K562 (cell line): ENCODE measurements around the gene MRRF. TPM values are rescaled to one million over a fixed set of nuclear protein-coding genes. Genes with fewer than 3 reads are reported as not detected.

Source experiments
- ATAC-seq: fragments of 200-7000 bp; cut with Tn5 transposase; 3 replicates; pipeline ENCODE4 v1.9.1; 2020; ENCODE audit warnings: moderate library complexity
- BruUV-seq: library from RNA; stranded (reverse); fragments of 400-500 nt; replicated peaks from 2 replicates; lab custom pipeline; 2021; lab: Mats Ljungman, UMichigan
- CTCF ChIA-PET: fragments of 300-600 bp; formaldehyde crosslinking; extraction: SDS; loops from one replicate; lab custom pipeline; 2021; ENCODE audit warnings: low intra/inter-chr PET ratio; lab: Yijun Ruan, JAX
- POLR2A ChIA-PET: fragments of 300-600, 350-650 bp; sonication (Branson Sonifier 250); formaldehyde crosslinking; extraction: SDS; loops from one replicate; lab custom pipeline; 2021; ENCODE audit warnings: antibody characterized with exemption, inconsistent platforms; lab: Yijun Ruan, JAX
- DNase-seq, 4 experiments: peaks; one replicate each; pipeline versions ENCODE4 v3.0.0 to v3.0.0-alpha.2; 2011 to 2018; ENCODE audit warnings: low spot score in 3 of 4, mixed read lengths in 3 of 4; ENCODE audit errors: extremely low read depth in 1 of 4
- FAIRE-seq: peaks from 2 replicates; lab custom pipeline; 2011; peaks lifted over from hg19 to GRCh38; lab: Jason Lieb, UNC
- H2AFZ ChIP-seq: 2 replicates; pipeline ENCODE4 v1.6.0; 2011; ENCODE audit warnings: low read depth, low read length, control low read depth, inconsistent platforms
- H3K27ac ChIP-seq: fragments of 200-600 bp; 3 replicates; pipeline ENCODE4 v1.8.0; 2011; ENCODE audit warnings: low read depth, mild to moderate bottlenecking, control low read depth, inconsistent platforms, low read length, moderate library complexity, mixed read lengths; ENCODE audit errors: extremely low read depth
- H3K27me3 ChIP-seq, 2 experiments: fragments of 300-600 bp in 1 of 2; 2 replicates in 1 of 2; 3 replicates in 1 of 2; pipeline versions ENCODE4 v1.6.0 to v1.8.0; 2011; ENCODE audit warnings: inconsistent platforms in 2 of 2, low read length in 2 of 2, mild to moderate bottlenecking in 1 of 2, mixed read lengths in 1 of 2, moderate library complexity in 1 of 2; ENCODE audit not compliant: control insufficient read depth in 2 of 2, insufficient read depth in 2 of 2
- H3K36me3 ChIP-seq: fragments of 300-600 bp; 3 replicates; pipeline ENCODE4 v1.8.0; 2011; ENCODE audit warnings: mild to moderate bottlenecking, low read length, inconsistent platforms; ENCODE audit not compliant: control insufficient read depth, insufficient read depth
- H3K4me1 ChIP-seq, 2 experiments: fragments of 200-600 bp in 1 of 2; replicated peaks in 1 of 2; 2 replicates in 1 of 2; 3 replicates in 1 of 2; pipeline versions ENCODE4 v1.5.1 to v1.8.0; 2011; ENCODE audit warnings: inconsistent platforms in 2 of 2, low read length in 2 of 2, mild to moderate bottlenecking in 1 of 2, mixed read lengths in 1 of 2, moderate library complexity in 1 of 2; ENCODE audit not compliant: control insufficient read depth in 2 of 2, insufficient read depth in 2 of 2
- H3K4me2 ChIP-seq: 2 replicates; pipeline ENCODE4 v1.6.1; 2011; ENCODE audit warnings: low read length, control low read depth, inconsistent platforms, mixed read lengths; ENCODE audit not compliant: insufficient read depth
- H3K4me3 ChIP-seq: fragments of 200-600 bp; sonication (generic), shearing (Covaris generic); 2 replicates; pipeline ENCODE4 v1.5.1; 2016; ENCODE audit warnings: control low read depth, inconsistent platforms
- H3K79me2 ChIP-seq: fragments of 200-600 bp; 3 replicates; pipeline ENCODE4 v1.8.0; 2011; ENCODE audit warnings: low read length, inconsistent platforms; ENCODE audit not compliant: control insufficient read depth, insufficient read depth
- H3K9ac ChIP-seq, 2 experiments: 2 replicates each; pipeline versions ENCODE4 v1.6.0 to v1.6.1; 2011; ENCODE audit warnings: low read depth in 2 of 2, low read length in 2 of 2, control low read depth in 1 of 2, inconsistent platforms in 1 of 2, mild to moderate bottlenecking in 1 of 2, mixed read lengths in 1 of 2; ENCODE audit not compliant: insufficient read depth in 1 of 2
- H3K9me1 ChIP-seq: one replicate; pipeline ENCODE4 v1.6.0; 2011; ENCODE audit warnings: inconsistent platforms, mild to moderate bottlenecking, low read length, moderate library complexity; ENCODE audit not compliant: control insufficient read depth, insufficient read depth
- H3K9me3 ChIP-seq: replicated peaks from 2 replicates; pipeline ENCODE4 v1.5.1; 2011; ENCODE audit warnings: low read depth, low read length, inconsistent platforms; ENCODE audit not compliant: control insufficient read depth, insufficient read depth
- H4K20me1 ChIP-seq: replicated peaks from 2 replicates; pipeline ENCODE4 v1.6.1; 2011; ENCODE audit warnings: low read length, inconsistent platforms, mixed read lengths; ENCODE audit not compliant: control insufficient read depth, insufficient read depth
- CCNT2 ChIP-seq: IDR thresholded peaks from 2 replicates; pipeline ENCODE4 v1.6.1; 2011; ENCODE audit warnings: borderline replicate concordance, low read depth, mild to moderate bottlenecking, moderate library complexity, mixed read lengths, low read length; ENCODE audit not compliant: insufficient read length; ENCODE audit errors: extremely low read depth
- CSDE1 ChIP-seq, 2 experiments: fragments of 450-650 bp; IDR thresholded peaks; 2 replicates each; pipeline ENCODE4 v1.6.1; 2016; ENCODE audit warnings: mild to moderate bottlenecking in 1 of 2
- GABPB2 ChIP-seq: fragments of 250-450 bp; sonication (Bioruptor Pico); conservative IDR thresholded peaks from 2 replicates; pipeline ENCODE4 v1.5.1; 2021; ENCODE audit warnings: mild to moderate bottlenecking
- HMGN3 ChIP-seq: IDR thresholded peaks from 2 replicates; pipeline ENCODE4 v1.6.1; 2011; ENCODE audit warnings: borderline replicate concordance, low read depth, mild to moderate bottlenecking, mixed read lengths, low read length; ENCODE audit not compliant: insufficient read length; ENCODE audit errors: extremely low read depth
- POLR2B ChIP-seq: fragments of 450-650 bp; IDR thresholded peaks from 2 replicates; pipeline ENCODE4 v1.6.1; 2018; ENCODE audit warnings: low read depth; ENCODE audit not compliant: partially characterized antibody
- PTRF ChIP-seq: fragments of 450-650 bp; IDR thresholded peaks from 2 replicates; pipeline ENCODE4 v1.6.1; 2016; ENCODE audit warnings: mild to moderate bottlenecking, missing genetic modification characterization, missing compliant biosample characterization
- RBFOX2 ChIP-seq: fragments of 200-400 bp; formaldehyde crosslinking; IDR thresholded peaks from 2 replicates; pipeline ENCODE4 v1.6.1; 2017; ENCODE audit warnings: low read depth, mild to moderate bottlenecking, low read length, moderate library complexity
- RFX1 ChIP-seq: fragments of 450-650 bp; IDR thresholded peaks from 2 replicates; pipeline ENCODE4 v1.6.1; 2016; ENCODE audit warnings: mild to moderate bottlenecking, moderate library complexity
- SREBF1 ChIP-seq: fragments of 150-350 bp; IDR thresholded peaks from 2 replicates; pipeline ENCODE4 v1.6.1; 2014; ENCODE audit warnings: antibody characterized with exemption, low read depth, low read length, borderline replicate concordance
- SRSF1 ChIP-seq: fragments of 200-400 bp; formaldehyde crosslinking; IDR thresholded peaks from 2 replicates; pipeline ENCODE4 v1.6.1; 2017; ENCODE audit warnings: mild to moderate bottlenecking, low read depth, low read length, moderate library complexity
- ZEB2 ChIP-seq: fragments of 450-650 bp; IDR thresholded peaks from 2 replicates; pipeline ENCODE4 v1.6.1; 2016
- ZNF133 ChIP-seq: fragments of 250-450 bp; sonication (Bioruptor Pico); IDR thresholded peaks from 2 replicates; pipeline ENCODE4 v1.4.0; 2020; ENCODE audit warnings: mild to moderate bottlenecking
- ZZZ3 ChIP-seq: fragments of 450-650 bp; IDR thresholded peaks from 2 replicates; pipeline ENCODE4 v1.6.1; 2016; ENCODE audit warnings: antibody characterized with exemption, mild to moderate bottlenecking, moderate library complexity
- WGBS: fragments of 100-300 bp; shearing (Covaris generic); methylation state at CpG from one replicate; pipeline ENCODE4 v1.1.6; 2016; ENCODE audit warnings: low coverage, mixed read lengths; ENCODE audit not compliant: insufficient coverage; ENCODE audit errors: missing lambda C conversion rate; 5-methylcytosine and 5-hydroxymethylcytosine counted together
- in situ Hi-C: fragments of 300-500 bp; cut with MboI; formaldehyde crosslinking; loops from 4 replicates; pipeline ENCODE4 v1.15.0; 2018; ENCODE audit warnings: inconsistent platforms, mixed read lengths
- intact Hi-C: fragments of 100-400 bp; cut with micrococcal nuclease; formaldehyde crosslinking; loops from 2 replicates; pipeline ENCODE4 v1.14.2; 2022
- polyA plus RNA-seq, 8 experiments: library from polyadenylated mRNA; depleted of rRNA in 4 of 8; stranded (reverse) in 5 of 8; unstranded in 3 of 8; fragments of >200 nt; fragmentation: Nextera tagmentation in 2 of 8; fragmentation: Illumina TruSeq in 1 of 8; extraction: Ambion mirVana in 2 of 8; extraction: Trizol in 1 of 8; gene quantifications; 2 replicates each; pipeline versions ENCODE4 v1.2.1 to v1.2.3, GENCODE V29; 2011 to 2014; ENCODE audit warnings: inconsistent platforms in 1 of 8, missing spikeins in 1 of 8
- total RNA-seq, 7 experiments: library from RNA; depleted of rRNA in 6 of 7; stranded (reverse); fragments of >200 nt in 6 of 7; fragmentation: Illumina TruSeq in 2 of 7; extraction: Trizol in 2 of 7; gene quantifications; 2 replicates each; pipeline versions ENCODE4 v1.2.1 to v1.2.3, GENCODE V29; 2011 to 2021; ENCODE audit warnings: low replicate concordance in 1 of 7
- TF ChIP-seq, protein P1 (sequence below): fragments of 450-650 bp; IDR thresholded peaks from 2 replicates; pipeline ENCODE4 v1.6.1; 2017; ENCODE audit warnings: antibody characterized with exemption, mild to moderate bottlenecking
- TF ChIP-seq, protein P2 (sequence below): fragments of 450-650 bp; IDR thresholded peaks from 2 replicates; pipeline ENCODE4 v1.6.1; 2016; ENCODE audit warnings: low read depth, mild to moderate bottlenecking, moderate library complexity

MRRF gene
- total and polyA plus RNA-seq, 9 of the 15 experiments (the other 6 are each of a cell fraction or from before 2014, with no cell fraction given): 55.0 to 105 (median 81.2) TPM

DNA sequence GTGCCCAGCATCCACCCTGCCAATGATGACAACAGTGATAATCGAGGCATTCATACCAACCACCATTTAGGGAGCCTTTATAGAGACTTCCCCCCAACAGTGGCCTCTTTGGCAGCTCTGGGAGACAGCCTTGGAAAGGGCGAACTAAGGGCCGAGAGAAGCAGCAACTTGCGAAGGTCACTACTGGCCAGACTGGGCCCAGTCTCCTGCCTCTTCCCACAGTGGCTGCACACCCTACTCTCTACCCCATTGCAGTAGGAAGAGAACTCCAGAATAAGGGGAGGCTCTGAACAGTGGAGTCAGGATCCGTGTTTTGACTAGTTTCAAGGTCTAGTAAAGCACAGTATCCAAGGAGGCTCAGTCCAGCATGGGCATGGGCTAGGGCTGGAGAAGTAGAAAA is 41.2 kb upstream of the MRRF start:
- H4K20me1 ChIP-seq: no peaks in the 10 kb centered on the region
- no peak for DNase-seq
- H3K79me2 ChIP-seq: no peaks in the 10 kb centered on the region
- ChIA-PET CTCF (no interaction called here), POLR2A (interaction anchor here (0.6 to 1.1 kb wide), 3 partner anchors 22 to 319 kb away, joined by 3 to 5 read pairs (median 4); no protein-coding TSS in a partner anchor)
- peaks cover 2% of the 10 kb centered on the region; the same call in 1 of the 2 replicates for H3K9me3 ChIP-seq
- intact Hi-C loops: no loop called here
- no peaks in the 10 kb centered on the region for H3K9me1 ChIP-seq
- peak overlapping the region; percentile 7; the same call in 1 of the 2 replicates for H2AFZ ChIP-seq
- H3K4me2 ChIP-seq: no peak overlapping the region
- H3K4me1 ChIP-seq: peaks cover 13 to 39% of the 10 kb centered on the region in 2 experiments
- peaks cover 4 to 14% of the 10 kb centered on the region in 2 experiments; a peak in 3 of 5 replicates for H3K27me3 ChIP-seq
- TF ChIP-seq ZEB2: no peak
- no peak for TF ChIP-seq CCNT2
- no peak for TF ChIP-seq HMGN3
- TF ChIP-seq ZNF133 (CRISPR knock-in tag): no peak
- TF ChIP-seq CSDE1 (IDR thresholded peaks at IDR 0.05): no peak
- TF ChIP-seq RFX1: no peak
- TF ChIP-seq SRSF1: no peak
- no peak for TF ChIP-seq POLR2B
- TF ChIP-seq, protein P1, sequence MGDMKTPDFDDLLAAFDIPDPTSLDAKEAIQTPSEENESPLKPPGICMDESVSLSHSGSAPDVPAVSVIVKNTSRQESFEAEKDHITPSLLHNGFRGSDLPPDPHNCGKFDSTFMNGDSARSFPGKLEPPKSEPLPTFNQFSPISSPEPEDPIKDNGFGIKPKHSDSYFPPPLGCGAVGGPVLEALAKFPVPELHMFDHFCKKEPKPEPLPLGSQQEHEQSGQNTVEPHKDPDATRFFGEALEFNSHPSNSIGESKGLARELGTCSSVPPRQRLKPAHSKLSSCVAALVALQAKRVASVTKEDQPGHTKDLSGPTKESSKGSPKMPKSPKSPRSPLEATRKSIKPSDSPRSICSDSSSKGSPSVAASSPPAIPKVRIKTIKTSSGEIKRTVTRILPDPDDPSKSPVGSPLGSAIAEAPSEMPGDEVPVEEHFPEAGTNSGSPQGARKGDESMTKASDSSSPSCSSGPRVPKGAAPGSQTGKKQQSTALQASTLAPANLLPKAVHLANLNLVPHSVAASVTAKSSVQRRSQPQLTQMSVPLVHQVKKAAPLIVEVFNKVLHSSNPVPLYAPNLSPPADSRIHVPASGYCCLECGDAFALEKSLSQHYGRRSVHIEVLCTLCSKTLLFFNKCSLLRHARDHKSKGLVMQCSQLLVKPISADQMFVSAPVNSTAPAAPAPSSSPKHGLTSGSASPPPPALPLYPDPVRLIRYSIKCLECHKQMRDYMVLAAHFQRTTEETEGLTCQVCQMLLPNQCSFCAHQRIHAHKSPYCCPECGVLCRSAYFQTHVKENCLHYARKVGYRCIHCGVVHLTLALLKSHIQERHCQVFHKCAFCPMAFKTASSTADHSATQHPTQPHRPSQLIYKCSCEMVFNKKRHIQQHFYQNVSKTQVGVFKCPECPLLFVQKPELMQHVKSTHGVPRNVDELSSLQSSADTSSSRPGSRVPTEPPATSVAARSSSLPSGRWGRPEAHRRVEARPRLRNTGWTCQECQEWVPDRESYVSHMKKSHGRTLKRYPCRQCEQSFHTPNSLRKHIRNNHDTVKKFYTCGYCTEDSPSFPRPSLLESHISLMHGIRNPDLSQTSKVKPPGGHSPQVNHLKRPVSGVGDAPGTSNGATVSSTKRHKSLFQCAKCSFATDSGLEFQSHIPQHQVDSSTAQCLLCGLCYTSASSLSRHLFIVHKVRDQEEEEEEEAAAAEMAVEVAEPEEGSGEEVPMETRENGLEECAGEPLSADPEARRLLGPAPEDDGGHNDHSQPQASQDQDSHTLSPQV: no peak
- no peak for TF ChIP-seq ZZZ3
- no peak for TF ChIP-seq SREBF1
- TF ChIP-seq PTRF (tag): no peak
- no peak for TF ChIP-seq RBFOX2
- no peak for TF ChIP-seq GABPB2 (CRISPR knock-in tag)
- TF ChIP-seq, protein P2, sequence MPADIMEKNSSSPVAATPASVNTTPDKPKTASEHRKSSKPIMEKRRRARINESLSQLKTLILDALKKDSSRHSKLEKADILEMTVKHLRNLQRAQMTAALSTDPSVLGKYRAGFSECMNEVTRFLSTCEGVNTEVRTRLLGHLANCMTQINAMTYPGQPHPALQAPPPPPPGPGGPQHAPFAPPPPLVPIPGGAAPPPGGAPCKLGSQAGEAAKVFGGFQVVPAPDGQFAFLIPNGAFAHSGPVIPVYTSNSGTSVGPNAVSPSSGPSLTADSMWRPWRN: no peak
- no peak; the same call in 2 of the 3 replicates for ATAC-seq
- FAIRE-seq: no peak
- in situ Hi-C loops: loop anchor here (10.0 kb wide), 1 partner anchor 1959 kb away; no protein-coding TSS in a partner anchor
- no peaks in the 10 kb centered on the region for H3K36me3 ChIP-seq
- no peak overlapping the region for H3K4me3 ChIP-seq
- WGBS: 24% methylated on average over 3 of the region's 5 CpGs
- no peak overlapping the region for H3K9ac ChIP-seq
- no peak overlapping the region for H3K27ac ChIP-seq
- BruUV-seq: no TSS peak
